Esophagus (tissue), 2 donors: Measurements from ENCODE around the gene MALRD1. TPM values are rescaled to one million over a fixed set of nuclear protein-coding genes. Genes with fewer than 3 reads are reported as not detected.

Experiments used
- H3K27ac ChIP-seq, 2 donors: one replicate each; pipeline ENCODE4 v1.5.1; 2013; ENCODE audit warnings: low read depth in 2 of 2, mild to moderate bottlenecking in 2 of 2, inconsistent platforms in 1 of 2, low read length in 1 of 2, moderate library complexity in 1 of 2
- H3K27me3 ChIP-seq, 2 donors: one replicate each; pipeline ENCODE4 v1.6.1; 2013; ENCODE audit warnings: low read length in 2 of 2, control low read depth in 1 of 2, mild to moderate bottlenecking in 1 of 2; ENCODE audit not compliant: insufficient read depth in 2 of 2, control insufficient read depth in 1 of 2
- H3K36me3 ChIP-seq, 2 donors: one replicate each; pipeline ENCODE4 v1.6.1; 2013; ENCODE audit warnings: low read length in 1 of 2; ENCODE audit not compliant: control insufficient read depth in 2 of 2, insufficient read depth in 2 of 2
- H3K4me1 ChIP-seq, 2 donors: one replicate each; pipeline ENCODE4 v1.6.1; 2013; ENCODE audit warnings: low read length in 1 of 2; ENCODE audit not compliant: control insufficient read depth in 2 of 2, insufficient read depth in 2 of 2
- H3K4me3 ChIP-seq, 2 donors: one replicate each; pipeline ENCODE4 v1.5.1; 2013; ENCODE audit warnings: low read length in 2 of 2, mild to moderate bottlenecking in 2 of 2, low read depth in 1 of 2, moderate library complexity in 1 of 2
- H3K9me3 ChIP-seq, 2 donors: one replicate each; pipeline ENCODE4 v1.6.1; 2013; ENCODE audit warnings: mild to moderate bottlenecking in 2 of 2, low read depth in 1 of 2, low read length in 1 of 2, moderate library complexity in 1 of 2; ENCODE audit not compliant: control insufficient read depth in 2 of 2, insufficient read depth in 1 of 2
- WGBS, 2 donors: extraction: QIAGEN DNeasy Blood & Tissue Kit; methylation state at CpG; one replicate each; pipeline ENCODE4 v1.1.7; 2013; 5-methylcytosine and 5-hydroxymethylcytosine counted together
- polyA plus RNA-seq, 2 donors: library from polyadenylated mRNA; stranded (reverse); fragments of 200-250 nt; gene quantifications; one replicate each; pipeline ENCODE4 v1.2.3, GENCODE V29; 2013
- donor health status: healthy with polysubstance abuse.
- donor health status: Bipolar disorder and iron deficiency.

MALRD1 gene
- polyA plus RNA-seq, 2 donors, result 0.07 to 0.14 TPM

- whole genome bisulfite sequencing, 2 donors, result 42 to 58% methylated on average over 3 of the region's 3 CpGs
- Histone ChIP-seq H3K36me3 (no peaks in the 10 kb centered on the region), H3K4me3 (no peak overlapping the region), H3K9me3 (no peaks in the 10 kb centered on the region), H3K27ac (no peak overlapping the region), H3K4me1 (no peaks in the 10 kb centered on the region), H3K27me3 (no peaks in the 10 kb centered on the region)
Measured at GRCh38 chr10:19299645-19300044, 251.0 kb downstream of the MALRD1 start.

- Histone ChIP-seq H3K27ac (no peak overlapping the region), H3K4me1 (no peaks in the 10 kb centered on the region), H3K9me3 (no peaks in the 10 kb centered on the region), H3K4me3 (no peak overlapping the region), H3K27me3 (no peaks in the 10 kb centered on the region), H3K36me3 (no peaks in the 10 kb centered on the region)
- WGBS, 2 donors, result 87 to 89% methylated on average over 4 of the region's 4 CpGs
Measured at GRCh38 chr10:19302117-19302516, 253.5 kb downstream of the MALRD1 start.

GRCh38 chr10:19310066-19310465, 261.5 kb downstream of the MALRD1 start:
- Histone ChIP-seq H3K27me3 (no peaks in the 10 kb centered on the region), H3K4me1 (no peaks in the 10 kb centered on the region), H3K4me3 (no peak overlapping the region), H3K9me3 (no peaks in the 10 kb centered on the region), H3K27ac (no peak overlapping the region), H3K36me3 (no peaks in the 10 kb centered on the region)
- WGBS, 2 donors, result 50 to 53% methylated on average over 5 of the region's 5 CpGs

- H3K27ac ChIP-seq, result no peak overlapping the region
- no peaks in the 10 kb centered on the region for H3K4me1 ChIP-seq
- H3K27me3 ChIP-seq, result no peaks in the 10 kb centered on the region
- no peak overlapping the region for H3K4me3 ChIP-seq
- WGBS, 2 donors, result 91 to 93% methylated on average over 3 of the region's 3 CpGs
- H3K9me3 ChIP-seq, result no peaks in the 10 kb centered on the region
- no peaks in the 10 kb centered on the region for H3K36me3 ChIP-seq
Measured at GRCh38 chr10:19316204-19316870, 267.7 kb downstream of the MALRD1 start.

GRCh38 chr10:19317952-19318351, 269.4 kb downstream of the MALRD1 start:
- no peaks in the 10 kb centered on the region for H3K4me1 ChIP-seq
- H3K36me3 ChIP-seq, result no peaks in the 10 kb centered on the region
- H3K9me3 ChIP-seq, result no peaks in the 10 kb centered on the region
- no peak overlapping the region for H3K27ac ChIP-seq
- 86 to 97% methylated on average over 1 of the region's 1 CpG for WGBS, 2 donors
- H3K4me3 ChIP-seq, result no peak overlapping the region
- no peaks in the 10 kb centered on the region for H3K27me3 ChIP-seq

- H3K27me3 ChIP-seq, result no peaks in the 10 kb centered on the region
- H3K4me1 ChIP-seq, result no peaks in the 10 kb centered on the region
Measured at GRCh38 chr10:19325581-19325980, 277.0 kb downstream of the MALRD1 start.

GRCh38 chr10:19328582-19328981, 280.0 kb downstream of the MALRD1 start:
- no peak overlapping the region for H3K4me3 ChIP-seq
- no peaks in the 10 kb centered on the region for H3K4me1 ChIP-seq
- WGBS, 2 donors, result 93 to 100% methylated on average over 2 of the region's 2 CpGs
- no peaks in the 10 kb centered on the region for H3K9me3 ChIP-seq
- no peak overlapping the region for H3K27ac ChIP-seq
- no peaks in the 10 kb centered on the region for H3K27me3 ChIP-seq
- H3K36me3 ChIP-seq, result no peaks in the 10 kb centered on the region

More at GRCh38 chr10:19325581-19325980, 277.0 kb downstream of the MALRD1 start:
- Histone ChIP-seq H3K36me3 (no peaks in the 10 kb centered on the region), H3K27ac (no peak overlapping the region), H3K4me3 (no peak overlapping the region), H3K9me3 (no peaks in the 10 kb centered on the region)
- whole genome bisulfite sequencing, 2 donors, result 55 to 72% methylated on average over 4 of the region's 4 CpGs

- H3K27me3 ChIP-seq, result no peaks in the 10 kb centered on the region
- no peak overlapping the region for H3K27ac ChIP-seq
- no peaks in the 10 kb centered on the region for H3K4me1 ChIP-seq
- H3K4me3 ChIP-seq, result no peak overlapping the region
- H3K36me3 ChIP-seq, result no peaks in the 10 kb centered on the region
- 84 to 91% methylated on average over 1 of the region's 1 CpG for WGBS, 2 donors
- H3K9me3 ChIP-seq, result no peaks in the 10 kb centered on the region
Measured at GRCh38 chr10:19329475-19329874, 280.9 kb downstream of the MALRD1 start.

GRCh38 chr10:19332304-19332703, 283.7 kb downstream of the MALRD1 start:
- Histone ChIP-seq H3K27me3 (no peaks in the 10 kb centered on the region), H3K4me1 (no peaks in the 10 kb centered on the region), H3K36me3 (no peaks in the 10 kb centered on the region), H3K27ac (no peak overlapping the region), H3K9me3 (no peaks in the 10 kb centered on the region), H3K4me3 (no peak overlapping the region)

GRCh38 chr10:19333631-19334030, 285.0 kb downstream of the MALRD1 start:
- H3K9me3 ChIP-seq, result no peaks in the 10 kb centered on the region
- WGBS, 2 donors, result 88 to 97% methylated on average over 2 of the region's 2 CpGs
- H3K4me3 ChIP-seq, result no peak overlapping the region

More at GRCh38 chr10:19333631-19334030, 285.0 kb downstream of the MALRD1 start:
- Histone ChIP-seq H3K4me1 (no peaks in the 10 kb centered on the region), H3K27me3 (no peaks in the 10 kb centered on the region), H3K36me3 (no peaks in the 10 kb centered on the region), H3K27ac (no peak overlapping the region)
